HL-60/S4 treated with phorbol 12-myristate 13-acetate at 8.2 ng/mL for 4 days and 3 days (cell line): Measurements from ENCODE around the gene RNF43.

Experiments
- in situ Hi-C: fragments of 300-500 bp; cut with MboI; formaldehyde crosslinking; loops from 2 replicates; pipeline ENCODE4 v1.15.0; 2022; ENCODE audit warnings: low sequenced_read_pairs

Gene RNF43

DNA sequence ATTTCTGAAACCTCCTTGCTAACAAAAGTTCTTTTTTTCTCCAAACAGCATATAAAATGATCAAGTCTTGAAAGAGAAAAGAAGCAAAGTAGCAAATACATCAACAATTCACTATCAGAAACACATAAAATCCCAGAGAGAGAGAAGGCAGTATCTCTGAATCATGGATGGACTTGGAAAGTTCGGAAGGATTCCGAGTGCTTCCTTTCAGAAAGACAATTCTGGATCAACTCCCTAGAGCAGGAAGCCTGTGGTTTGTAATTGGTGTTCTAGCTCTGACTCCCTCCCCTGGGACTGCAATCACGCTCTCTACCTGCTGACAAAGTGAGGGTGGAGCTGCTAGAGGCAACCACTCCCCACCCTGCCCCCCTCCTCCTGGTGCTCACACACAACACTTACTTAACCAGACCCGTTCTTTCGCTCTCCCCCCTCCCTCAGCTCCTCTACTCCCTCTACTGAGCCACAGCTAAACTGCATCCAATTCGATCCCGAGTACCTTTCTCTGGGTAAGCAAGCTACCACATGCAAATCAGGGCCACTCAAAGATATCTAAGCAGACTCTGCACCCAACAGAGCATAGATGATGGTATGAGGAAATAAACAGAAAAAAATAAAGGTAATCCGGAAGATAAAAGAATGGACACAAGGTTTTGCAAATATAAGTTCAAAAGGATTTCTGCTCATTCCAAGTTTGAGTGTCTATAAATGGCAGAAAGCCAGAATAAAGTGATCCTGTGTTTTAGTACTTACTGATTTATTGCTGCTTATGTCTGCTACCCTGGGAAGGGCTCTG lies at the start of gene RNF43:
RNF43 (minus strand) TSS at position 235 of the 793 bp plus-strand sequence. CDS start 1,957 bp downstream, outside the sequence.
- in situ Hi-C loops, result no loop called here

DNA sequence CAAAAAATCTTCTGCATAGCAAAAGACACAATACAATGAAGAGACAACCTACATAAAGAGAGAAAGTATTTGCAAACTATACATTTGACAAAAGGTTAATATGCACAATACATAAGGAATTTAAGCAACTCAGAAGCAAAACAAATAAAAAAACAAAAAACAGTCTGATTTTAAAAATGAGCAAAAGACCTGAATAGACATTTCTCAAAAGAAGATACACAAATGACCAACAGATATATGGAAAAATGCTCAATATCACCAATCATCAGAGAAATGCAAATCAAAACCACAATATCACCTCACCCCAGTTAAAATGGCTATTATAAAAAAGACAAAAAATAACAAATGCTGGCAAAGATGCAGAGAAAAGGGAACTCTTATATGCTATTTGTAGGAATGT lies 38.2 kb upstream of the RNF43 start:
- in situ Hi-C loops, result no loop called here

DNA sequence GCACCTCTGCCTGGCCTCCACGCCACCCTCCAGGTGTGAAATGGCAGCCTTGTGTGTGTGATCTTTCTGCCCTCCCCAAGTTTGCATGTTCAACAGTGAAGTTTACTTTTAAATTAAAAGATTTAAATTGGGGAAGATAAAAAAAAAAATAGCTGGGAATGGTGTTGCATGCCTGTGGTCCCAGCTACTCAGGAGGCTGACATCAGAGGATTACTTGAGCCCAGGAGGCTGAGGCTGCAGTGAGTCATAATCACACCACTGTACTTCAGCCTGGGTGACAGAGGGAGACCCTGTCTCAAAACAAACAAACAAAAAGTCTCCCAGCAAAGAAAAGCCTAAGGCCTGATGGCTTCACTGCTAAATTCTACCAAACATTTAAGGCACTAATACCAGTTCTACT lies 35.4 kb upstream of the RNF43 start:
- in situ Hi-C loops, result no loop called here

DNA sequence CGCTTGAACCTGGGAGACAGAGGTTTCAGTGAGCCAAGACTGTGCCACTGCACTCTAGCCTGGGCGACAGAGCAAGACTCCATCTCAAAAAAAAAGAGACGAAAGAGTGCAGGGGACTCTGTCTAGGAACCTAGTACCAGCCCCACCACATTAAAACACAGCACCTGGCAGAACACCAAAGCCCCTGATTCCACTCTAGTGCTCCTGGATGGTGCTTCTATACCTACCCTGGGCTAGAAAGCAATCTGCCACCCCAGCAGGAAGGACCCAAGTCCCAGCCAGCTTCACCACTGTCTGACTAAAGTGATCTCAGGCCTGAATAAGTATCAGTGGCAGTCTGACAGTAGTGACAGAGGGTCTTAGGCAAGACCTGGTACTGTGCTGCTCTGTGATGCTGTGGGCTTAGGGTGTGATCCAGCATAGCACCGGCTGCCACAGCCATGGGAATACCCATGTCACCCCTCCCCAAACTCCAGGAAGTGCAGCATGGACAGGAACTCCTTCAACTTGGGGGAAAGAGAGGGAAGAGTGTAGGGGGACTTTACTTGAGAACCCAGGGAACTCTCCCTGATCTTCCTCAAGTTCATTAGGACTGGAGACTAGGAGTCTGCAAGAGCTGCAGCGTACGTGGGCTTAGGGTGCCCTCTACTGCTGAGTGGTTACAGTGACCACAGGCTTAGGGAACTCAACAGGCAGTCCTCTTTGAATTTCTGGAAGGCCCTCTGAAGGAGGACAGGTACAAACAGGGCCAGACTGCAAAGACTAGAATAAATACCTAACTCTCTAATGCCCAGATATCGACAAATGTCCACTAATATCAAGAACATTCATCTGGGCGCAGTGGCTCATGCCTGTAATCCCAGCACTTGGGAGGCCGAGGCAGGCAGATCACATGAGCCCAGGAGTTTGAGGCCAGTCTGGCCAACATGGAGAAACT lies 30.0 kb upstream of the RNF43 start:
- in situ Hi-C loops, result loop anchor here (10.0 kb wide), 1 partner anchor 133 kb away; no protein-coding TSS in a partner anchor

DNA sequence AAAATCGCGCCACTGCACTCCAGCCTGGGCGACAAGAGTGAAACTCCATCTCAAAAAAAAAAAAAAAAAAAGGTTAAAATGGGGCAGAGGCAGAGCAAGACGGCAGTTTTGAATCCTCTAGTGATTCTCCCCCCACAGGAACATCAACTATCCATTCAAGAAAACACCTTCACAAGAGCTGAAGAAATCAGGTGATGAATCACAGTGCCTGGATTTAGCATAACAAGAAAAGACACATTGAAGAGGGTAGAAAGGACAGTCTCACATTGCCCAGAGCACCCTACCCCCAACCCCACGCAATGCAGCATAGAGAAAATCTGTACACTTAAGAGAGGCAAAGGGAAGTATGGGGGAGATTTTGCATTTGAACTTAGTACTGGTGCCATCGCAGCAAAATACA lies 28.8 kb upstream of the RNF43 start:
- in situ Hi-C loops, result loop anchor here (10.0 kb wide), 1 partner anchor 131 kb away; no protein-coding TSS in a partner anchor

DNA sequence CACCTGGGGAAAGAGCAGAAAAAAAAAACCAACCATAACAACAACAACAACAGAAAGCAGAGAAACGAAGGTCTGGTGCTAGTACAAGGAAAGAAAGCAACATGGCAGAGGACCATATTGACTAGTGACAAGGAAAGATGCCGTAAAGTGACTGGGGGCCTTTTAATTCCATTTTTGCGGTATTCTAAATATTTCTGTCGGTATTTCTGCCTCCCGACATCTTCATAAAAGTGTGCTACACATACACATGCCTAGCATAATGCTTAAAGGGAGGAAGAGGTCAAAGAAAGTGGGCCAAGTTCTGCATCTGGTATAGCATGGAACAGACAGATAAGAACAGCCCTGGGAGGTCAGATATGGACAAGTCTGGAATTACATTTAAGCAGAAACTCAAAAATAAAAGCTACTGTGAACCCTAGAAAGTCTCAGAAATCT lies 19.5 kb upstream of the RNF43 start:
- in situ Hi-C loops, result no loop called here

DNA sequence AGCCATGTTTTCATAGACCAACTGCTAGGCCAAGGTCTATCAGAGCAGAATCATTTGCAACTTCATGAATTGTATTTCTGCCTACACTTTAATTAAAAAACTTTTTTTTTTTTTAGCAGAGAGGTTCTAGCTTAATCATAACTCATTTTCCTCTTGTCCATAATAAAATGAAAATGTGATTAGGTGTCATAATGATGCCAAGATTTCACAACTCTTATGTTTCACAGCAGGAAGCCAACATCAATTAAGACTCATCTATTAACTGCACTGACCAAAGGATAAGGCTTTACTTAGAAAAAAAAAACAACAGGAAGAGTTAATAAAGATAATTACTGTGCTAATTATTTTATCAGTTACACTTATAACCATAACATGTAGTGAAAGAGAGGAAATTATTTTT lies 18.9 kb upstream of the RNF43 start:
- in situ Hi-C loops, result no loop called here

DNA sequence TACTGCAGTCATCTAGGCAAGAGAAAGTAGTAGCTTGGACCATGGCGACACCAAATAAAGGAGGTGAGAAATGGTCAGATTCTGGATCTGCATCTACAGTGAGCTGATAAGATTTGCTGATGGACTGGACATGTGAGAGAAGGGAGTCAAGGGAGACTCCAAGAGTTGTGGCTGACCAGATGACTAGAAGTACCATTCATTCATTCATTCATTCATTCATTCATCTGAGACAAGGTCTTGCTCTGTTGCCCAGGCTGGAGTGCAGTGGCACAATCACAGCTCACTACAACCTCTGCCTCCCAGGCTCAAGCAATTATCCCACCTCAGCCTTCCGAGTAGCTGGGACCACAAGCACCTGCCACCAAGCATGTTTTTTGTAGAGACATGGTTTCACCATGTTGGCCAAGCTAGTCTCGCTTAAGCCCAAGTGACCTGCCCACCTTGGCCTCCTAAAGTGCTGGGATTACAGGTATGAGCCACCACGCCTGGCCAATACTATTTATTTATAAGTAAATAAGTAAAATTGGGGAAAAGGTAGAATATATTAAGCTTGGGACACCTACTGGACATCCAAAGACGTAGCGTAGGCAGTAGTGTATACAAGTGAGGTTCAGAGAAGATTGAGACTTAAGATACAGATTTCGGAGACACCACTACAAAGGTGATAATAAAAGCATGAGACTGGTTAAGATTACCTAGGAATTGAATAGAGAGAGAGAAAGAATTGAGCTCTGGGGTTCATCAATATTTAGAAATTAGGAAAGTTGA lies 15.7 kb upstream of the RNF43 start:
- in situ Hi-C loops, result no loop called here

DNA sequence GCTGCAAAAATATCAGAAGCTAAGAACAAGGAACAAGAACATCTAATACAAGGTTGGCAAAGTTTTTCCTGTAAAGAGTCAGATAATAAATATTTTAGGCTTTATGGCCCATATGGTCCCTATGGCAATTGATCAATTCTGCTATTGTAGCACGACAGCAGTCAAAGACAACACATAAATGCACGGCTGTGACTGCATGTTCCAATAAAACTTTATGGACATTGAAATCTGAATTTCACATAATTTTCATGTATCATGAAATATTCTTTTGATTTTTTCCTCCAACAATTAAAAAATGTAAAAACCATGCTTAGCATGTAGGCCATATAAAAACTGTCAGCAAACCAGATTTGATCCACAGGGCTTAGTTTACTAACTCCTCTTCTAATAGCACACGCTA lies 10.5 kb upstream of the RNF43 start:
- in situ Hi-C loops, result no loop called here

DNA sequence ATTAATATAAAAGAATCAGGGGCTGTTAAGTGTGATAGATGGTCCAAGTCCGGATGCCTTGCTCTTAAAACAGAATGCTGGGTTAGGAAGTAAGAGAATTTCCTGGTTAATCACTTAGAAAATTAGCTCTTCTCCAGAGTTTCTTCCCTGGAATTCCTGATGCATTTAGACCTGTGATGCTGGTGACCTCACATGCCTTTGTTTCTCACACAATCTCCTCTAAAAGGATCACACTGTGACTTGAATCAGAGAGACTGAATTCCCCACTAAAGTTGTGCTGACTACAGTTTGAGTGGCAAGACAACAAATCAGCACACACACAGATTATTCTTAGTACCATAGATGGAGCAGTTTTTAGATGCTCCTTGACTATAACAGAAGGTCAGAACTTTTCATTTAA lies 4.4 kb upstream of the RNF43 start:
- in situ Hi-C loops, result no loop called here

DNA sequence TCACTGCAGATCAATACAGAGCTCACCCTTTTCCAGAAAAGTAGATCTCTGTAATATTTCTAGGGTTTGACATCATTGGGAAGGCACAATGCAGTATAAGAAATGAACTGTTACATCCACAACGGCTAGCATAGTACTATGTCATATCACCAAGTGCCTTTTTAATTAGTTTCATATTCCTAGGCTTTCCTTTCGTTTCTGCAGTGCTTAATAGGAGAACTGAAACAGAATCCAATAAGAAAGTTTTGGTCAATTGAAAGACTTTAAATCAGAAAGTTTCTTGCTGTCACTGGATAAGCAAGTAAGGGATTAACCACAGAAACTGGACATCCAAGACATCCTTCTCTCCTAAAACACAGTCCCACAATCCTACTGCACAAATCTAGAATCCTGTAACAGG lies 3.5 kb upstream of the RNF43 start:
- in situ Hi-C loops, result no loop called here

DNA sequence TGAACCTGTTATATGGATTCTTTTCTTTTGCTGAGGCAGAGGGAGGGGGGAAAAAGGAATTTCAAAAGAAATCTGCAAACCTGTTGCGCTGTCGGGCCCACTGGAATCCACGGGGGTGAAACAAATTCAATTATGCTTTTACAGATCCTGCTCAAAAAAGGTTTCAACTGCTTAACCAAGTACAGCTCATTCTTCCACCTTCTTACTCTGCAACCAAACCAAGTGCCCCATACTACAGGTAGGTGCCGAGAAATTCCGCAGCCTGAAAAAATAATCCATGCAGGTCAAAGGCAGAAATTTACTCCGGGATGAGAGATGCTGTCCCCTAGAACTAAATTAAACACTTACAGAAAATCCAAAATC lies 416 bp downstream of the RNF43 start:
- in situ Hi-C loops, result no loop called here

DNA sequence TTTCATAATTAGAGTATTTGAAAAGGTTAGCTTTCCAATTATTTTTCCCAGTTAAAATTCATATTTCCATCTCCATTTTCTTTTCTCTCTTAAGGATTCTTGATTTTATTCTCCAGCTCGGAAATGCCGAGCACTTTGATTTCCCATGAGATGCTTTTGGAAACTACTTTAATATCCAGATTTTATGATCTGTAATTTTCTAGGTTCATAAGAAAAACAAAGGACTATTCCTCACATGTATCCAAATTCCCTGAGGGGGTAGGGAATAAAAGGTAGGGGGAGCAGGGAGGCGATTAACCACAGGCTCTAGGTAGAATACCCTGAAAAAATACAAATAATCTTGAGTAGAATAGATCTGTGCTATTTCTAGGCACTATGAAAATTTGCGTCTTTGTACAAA lies 938 bp downstream of the RNF43 start:
- in situ Hi-C loops, result no loop called here

DNA sequence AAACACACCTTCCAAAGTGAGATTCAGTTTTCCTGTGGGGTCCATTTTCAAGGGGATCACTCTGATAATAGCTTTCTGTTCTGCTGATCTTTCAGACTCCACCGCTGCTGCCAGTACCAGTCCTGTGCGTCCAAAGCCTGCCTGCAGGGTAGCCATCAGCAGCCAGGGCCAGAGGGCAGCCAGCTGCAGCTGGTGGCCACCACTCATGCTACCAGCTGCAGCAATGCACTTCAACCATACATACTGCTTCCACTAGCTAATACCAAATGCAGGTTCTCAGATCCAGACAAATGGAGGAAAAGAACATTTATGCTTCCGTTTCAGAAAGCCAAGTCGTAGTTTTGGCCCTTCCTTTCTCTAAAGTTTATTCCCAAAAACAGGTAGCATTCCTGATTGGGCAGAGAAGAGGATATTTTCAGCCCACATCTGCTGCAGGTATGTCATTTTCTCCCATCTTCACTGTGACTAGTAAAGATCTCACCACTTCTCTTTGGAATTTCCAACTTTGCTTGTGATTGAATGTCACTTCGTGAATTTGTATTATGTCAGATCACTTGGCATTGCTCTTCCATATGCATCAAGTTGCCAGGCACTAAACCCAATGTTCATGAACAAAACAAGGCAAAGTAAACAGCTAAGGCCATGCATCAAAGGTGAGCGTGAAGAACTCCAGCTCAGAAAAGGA lies 1.8 kb downstream of the RNF43 start:
- in situ Hi-C loops, result no loop called here

DNA sequence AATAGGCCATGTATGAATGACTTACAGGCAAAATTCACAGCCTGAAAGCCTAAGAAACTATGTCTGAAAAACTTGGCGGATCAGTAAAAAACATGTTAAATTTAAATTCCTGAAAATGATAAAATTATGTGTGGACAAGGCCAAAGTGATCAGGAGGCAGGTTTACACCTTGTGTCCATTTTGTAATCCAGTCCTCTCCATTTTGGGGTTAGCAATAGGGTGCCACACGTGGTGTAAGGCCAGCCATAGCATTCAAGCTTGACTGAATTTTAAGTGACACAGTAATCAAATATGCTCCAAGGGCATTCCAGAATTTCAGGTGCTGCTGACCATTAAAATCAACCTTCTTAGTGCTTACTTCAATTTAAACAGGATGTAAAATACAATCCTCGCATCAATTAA lies 2.7 kb downstream of the RNF43 start:
- in situ Hi-C loops, result no loop called here

DNA sequence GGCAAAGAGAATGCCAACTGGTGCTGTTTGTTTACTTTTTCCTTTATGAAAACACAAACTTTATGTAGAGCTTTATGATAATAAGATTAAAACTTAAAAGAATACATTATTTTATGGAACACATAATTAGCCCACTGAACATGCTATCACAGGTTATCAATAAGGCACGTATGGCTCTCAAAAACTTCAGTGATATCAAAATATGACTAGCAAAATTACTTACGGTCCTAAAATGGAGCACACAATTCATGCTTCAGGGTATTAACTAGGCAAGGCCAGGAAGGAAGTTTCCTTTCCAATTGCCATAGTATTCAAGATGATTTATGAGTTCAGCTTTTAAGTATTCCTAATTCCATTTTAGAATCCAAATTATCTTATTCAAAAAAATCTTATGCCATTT lies 3.6 kb downstream of the RNF43 start:
- in situ Hi-C loops, result no loop called here

DNA sequence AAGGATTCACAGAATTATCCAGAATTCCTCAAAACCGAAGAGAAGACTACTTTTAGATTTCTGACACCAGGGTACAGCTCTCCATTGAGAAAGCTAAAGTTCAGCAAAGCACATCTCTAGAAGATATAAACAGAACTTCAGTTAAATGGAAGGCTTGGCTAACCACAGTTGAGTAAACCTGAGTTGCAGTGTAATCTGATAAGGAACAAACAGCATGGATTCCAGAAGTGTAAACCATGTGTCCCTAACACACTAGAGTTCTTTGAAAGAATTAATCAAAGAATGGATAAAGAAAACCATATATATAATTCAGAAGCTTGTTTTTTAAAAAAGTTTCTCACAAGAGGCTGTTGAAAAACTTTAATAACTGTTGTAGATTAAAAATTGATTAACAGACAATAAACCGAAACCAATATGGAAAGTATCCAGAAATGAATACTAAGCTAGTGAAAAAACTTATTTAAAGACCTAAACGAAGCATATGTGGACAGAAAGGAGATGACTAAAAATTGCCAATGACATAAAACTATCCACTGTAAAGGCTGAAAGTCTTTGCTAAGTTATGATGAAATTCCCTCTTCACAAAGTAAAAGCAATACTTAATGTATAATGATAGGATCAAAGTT lies 4.3 kb downstream of the RNF43 start:
- in situ Hi-C loops, result no loop called here

DNA sequence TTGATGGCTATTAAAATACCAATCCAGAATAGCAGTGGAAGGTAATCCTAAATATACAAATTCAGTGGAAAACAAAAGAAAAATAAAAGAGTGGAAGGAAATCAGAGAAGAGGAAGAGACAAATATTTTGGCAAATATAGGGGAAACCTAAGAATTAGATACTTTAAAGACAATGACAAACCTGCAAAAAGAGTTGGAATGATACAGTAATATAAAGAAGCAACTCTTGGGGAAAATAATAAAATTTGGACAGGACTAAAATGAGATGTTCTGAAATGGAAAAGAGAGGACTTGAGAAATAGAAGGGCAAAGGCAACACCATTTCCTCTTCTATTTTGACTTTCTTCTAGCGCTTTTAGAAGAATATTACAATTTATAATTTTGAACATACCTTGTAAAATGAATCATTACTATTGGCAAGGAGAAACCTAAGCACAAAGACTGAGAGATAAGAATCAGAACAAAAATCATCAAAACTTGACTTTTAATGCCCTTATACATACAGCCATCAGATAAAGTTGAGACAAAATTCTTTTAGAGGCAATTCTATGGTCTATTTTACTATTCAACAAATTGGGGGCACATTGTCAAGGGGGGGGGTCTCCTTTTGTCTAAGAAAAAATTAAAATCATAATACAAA lies 5.2 kb downstream of the RNF43 start:
- in situ Hi-C loops, result no loop called here

DNA sequence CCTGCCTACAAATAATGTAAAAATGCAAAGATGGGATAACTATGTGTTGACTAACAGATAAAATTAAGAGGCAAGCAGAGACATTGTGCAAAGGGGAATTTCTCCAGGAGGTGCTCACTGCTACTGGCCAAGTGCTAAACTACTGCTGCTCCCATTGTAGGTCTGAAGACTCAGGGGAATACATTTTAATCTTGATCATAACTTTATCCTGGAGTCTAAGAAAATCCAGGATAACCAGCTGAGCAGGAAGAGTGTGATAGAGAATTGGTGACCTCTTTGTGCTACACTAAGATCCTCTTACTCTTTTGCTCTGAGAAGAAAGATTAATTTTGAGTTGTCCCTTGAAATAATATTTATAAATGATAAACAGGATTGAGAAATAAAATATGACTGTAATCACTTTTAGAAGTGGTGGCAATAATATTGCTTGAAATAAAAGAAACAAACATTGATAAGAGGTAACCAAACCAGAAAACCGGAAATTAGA lies 5.9 kb downstream of the RNF43 start:
- in situ Hi-C loops, result no loop called here
